Measurements from ENCODE around the gene SOX6.

- TF ChIP-seq EZH2 (IDR thresholded peaks at IDR 0.05; ENCODE audit: low read depth, unreplicated experiment) (no peak), CTCF (conservative IDR thresholded peaks at IDR 0.05; ENCODE audit: low read depth in 2 of 2) (no peak), POLR2AphosphoS5 (IDR thresholded peaks at IDR 0.05; ENCODE audit: low read depth) (no peak), EZH2phosphoT487 (IDR thresholded peaks at IDR 0.05; ENCODE audit: unreplicated experiment) (no peak), REST (IDR thresholded peaks at IDR 0.05; ENCODE audit: unreplicated experiment) (no peak), STAT1 (IDR thresholded peaks at IDR 0.05; ENCODE audit: unreplicated experiment) (no peak), CREB1 (CRISPR knock-in tag; IDR thresholded peaks at IDR 0.05; ENCODE audit: low read depth) (no peak)
Measured at GRCh38 chr11:16215352-16215751, 141.0 kb downstream of the SOX6 start.

Data from GM23338 (cell line).